Neural progenitor cell (in vitro differentiated cells): ENCODE results near the gene SCML1.

Experiments used
- EZH2 ChIP-seq: fragments of 200-600 bp; sonication (generic); IDR thresholded peaks from 2 replicates; pipeline ENCODE4 v1.6.1; 2017; ENCODE audit warnings: antibody characterized with exemption, mild to moderate bottlenecking, moderate library complexity
- TF ChIP-seq, protein P1 (sequence below): fragments of 200-600 bp; sonication (generic); IDR thresholded peaks from 2 replicates; pipeline ENCODE4 v1.5.1; 2017; ENCODE audit warnings: antibody characterized with exemption, mild to moderate bottlenecking

DNA sequence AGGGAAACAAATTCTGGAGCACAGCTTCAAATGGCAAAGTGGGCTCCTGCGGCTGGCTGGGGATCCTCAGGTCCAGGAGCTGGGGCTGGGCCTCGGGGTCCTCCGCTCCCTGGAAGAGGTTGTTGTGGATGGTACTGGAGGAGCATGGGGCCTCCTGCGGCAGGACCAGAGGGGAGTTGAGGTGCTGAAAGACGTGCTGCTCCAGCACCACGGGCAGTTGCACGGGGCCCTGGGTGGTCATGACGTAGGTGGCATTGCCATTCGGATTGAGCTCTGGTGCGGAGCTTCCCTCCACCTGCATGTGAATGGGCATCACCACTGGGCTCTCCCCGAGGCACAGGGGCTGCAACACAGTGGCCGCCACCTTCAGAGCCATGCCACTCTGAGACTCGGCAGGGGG is 64.1 kb downstream of the SCML1 start:
- TF ChIP-seq, protein P1, sequence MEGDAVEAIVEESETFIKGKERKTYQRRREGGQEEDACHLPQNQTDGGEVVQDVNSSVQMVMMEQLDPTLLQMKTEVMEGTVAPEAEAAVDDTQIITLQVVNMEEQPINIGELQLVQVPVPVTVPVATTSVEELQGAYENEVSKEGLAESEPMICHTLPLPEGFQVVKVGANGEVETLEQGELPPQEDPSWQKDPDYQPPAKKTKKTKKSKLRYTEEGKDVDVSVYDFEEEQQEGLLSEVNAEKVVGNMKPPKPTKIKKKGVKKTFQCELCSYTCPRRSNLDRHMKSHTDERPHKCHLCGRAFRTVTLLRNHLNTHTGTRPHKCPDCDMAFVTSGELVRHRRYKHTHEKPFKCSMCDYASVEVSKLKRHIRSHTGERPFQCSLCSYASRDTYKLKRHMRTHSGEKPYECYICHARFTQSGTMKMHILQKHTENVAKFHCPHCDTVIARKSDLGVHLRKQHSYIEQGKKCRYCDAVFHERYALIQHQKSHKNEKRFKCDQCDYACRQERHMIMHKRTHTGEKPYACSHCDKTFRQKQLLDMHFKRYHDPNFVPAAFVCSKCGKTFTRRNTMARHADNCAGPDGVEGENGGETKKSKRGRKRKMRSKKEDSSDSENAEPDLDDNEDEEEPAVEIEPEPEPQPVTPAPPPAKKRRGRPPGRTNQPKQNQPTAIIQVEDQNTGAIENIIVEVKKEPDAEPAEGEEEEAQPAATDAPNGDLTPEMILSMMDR: no peak
- TF ChIP-seq EZH2: no peak
